Retinal pigment epithelial cell (primary cell): Measurements from ENCODE around the gene SDHAF2.

Experiments
- DNase-seq: peaks from one replicate; pipeline ENCODE4 v3.0.0-alpha.2; 2010; ENCODE audit warnings: low read depth
- H3K4me3 ChIP-seq: 2 replicates; pipeline ENCODE4 v1.5.1; 2011; ENCODE audit warnings: mild to moderate bottlenecking, low read length, control low read depth, moderate library complexity
- CTCF ChIP-seq: conservative IDR thresholded peaks from 2 replicates; pipeline ENCODE4 v1.5.1; 2011; ENCODE audit warnings: low read depth, low read length, control low read depth, inconsistent platforms

SDHAF2 gene

GRCh38 chr11:61488651-61489291 is 58.8 kb downstream of the SDHAF2 start:
- DNase-seq, result peak; percentile 41
- H3K4me3 ChIP-seq, result peak overlapping the region; percentile 12
- peak; percentile 1 for TF ChIP-seq CTCF

- H3K4me3 ChIP-seq, result no peak overlapping the region
- DNase-seq, result no peak
- no peak for TF ChIP-seq CTCF
These were observed 60.2 kb downstream of the SDHAF2 start for GRCh38 chr11:61489833-61490721.

- no peak overlapping the region for H3K4me3 ChIP-seq
- no peak for DNase-seq
- no peak for TF ChIP-seq CTCF
These were observed 61.9 kb downstream of the SDHAF2 start for GRCh38 chr11:61491736-61492395.

GRCh38 chr11:61494381-61494961 is 64.5 kb downstream of the SDHAF2 start:
- TF ChIP-seq CTCF, result no peak
- H3K4me3 ChIP-seq, result no peak overlapping the region
- no peak for DNase-seq

- no peak for TF ChIP-seq CTCF
- H3K4me3 ChIP-seq, result no peak overlapping the region
- DNase-seq, result no peak
These were observed 66.1 kb downstream of the SDHAF2 start for GRCh38 chr11:61495801-61496601.
